Hepatocyte (in vitro differentiated cells): ENCODE results near the gene RAB3GAP2. TPM values are rescaled to one million over a fixed set of nuclear protein-coding genes. Genes with fewer than 3 reads are reported as not detected.

ENCODE experiments used
- DNase-seq: peaks from one replicate; pipeline ENCODE4 v3.0.0-alpha.2; 2016; ENCODE audit warnings: low spot score
- H2AFZ ChIP-seq: fragments of 200-600 bp; sonication (generic); 2 replicates; pipeline ENCODE4 v1.6.0; 2016; ENCODE audit warnings: antibody characterized with exemption, mild to moderate bottlenecking
- H3K27ac ChIP-seq: fragments of 200-600 bp; sonication (generic); 2 replicates; pipeline ENCODE4 v1.5.1; 2016; ENCODE audit warnings: mild to moderate bottlenecking
- H3K27me3 ChIP-seq: fragments of 200-600 bp; sonication (generic); 2 replicates; pipeline ENCODE4 v1.6.1; 2016
- H3K36me3 ChIP-seq: fragments of 200-600 bp; sonication (generic); replicated peaks from 2 replicates; pipeline ENCODE4 v1.5.1; 2016; ENCODE audit warnings: low read depth; ENCODE audit not compliant: insufficient read depth
- H3K4me1 ChIP-seq: fragments of 200-600 bp; sonication (generic); 2 replicates; pipeline ENCODE4 v1.5.1; 2016; ENCODE audit warnings: mild to moderate bottlenecking, moderate library complexity; ENCODE audit not compliant: insufficient read depth
- H3K4me2 ChIP-seq: fragments of 200-600 bp; sonication (generic); 2 replicates; pipeline ENCODE4 v1.6.0; 2016
- H3K4me3 ChIP-seq: fragments of 200-600 bp; sonication (generic); 2 replicates; pipeline ENCODE4 v1.5.1; 2016; ENCODE audit warnings: mild to moderate bottlenecking
- H3K79me2 ChIP-seq: fragments of 200-600 bp; sonication (generic); 2 replicates; pipeline ENCODE4 v1.6.0; 2017; ENCODE audit warnings: mild to moderate bottlenecking
- H3K9me2 ChIP-seq: fragments of 200-600 bp; sonication (generic); replicated peaks from 2 replicates; pipeline ENCODE4 v1.6.0; 2017; ENCODE audit warnings: mild to moderate bottlenecking; ENCODE audit not compliant: insufficient read depth
- H3K9me3 ChIP-seq: fragments of 200-600 bp; sonication (generic); 2 replicates; pipeline ENCODE4 v1.5.1; 2016; ENCODE audit warnings: low read depth, mild to moderate bottlenecking
- H4K20me1 ChIP-seq: fragments of 200-600 bp; sonication (generic); 2 replicates; pipeline ENCODE4 v1.6.0; 2016; ENCODE audit warnings: mild to moderate bottlenecking; ENCODE audit not compliant: insufficient read depth, poor library complexity, severe bottlenecking
- EZH2 ChIP-seq: fragments of 200-600 bp; sonication (generic); IDR thresholded peaks from 2 replicates; pipeline ENCODE4 v1.6.1; 2016; ENCODE audit warnings: antibody characterized with exemption, mild to moderate bottlenecking, borderline replicate concordance
- EZH2phosphoT487 ChIP-seq: fragments of 200-600 bp; sonication (generic); IDR thresholded peaks from one replicate; pipeline ENCODE4 v1.6.1; 2018; ENCODE audit warnings: antibody characterized with exemption, mild to moderate bottlenecking, low read depth, moderate library complexity; ENCODE audit not compliant: unreplicated experiment, severe bottlenecking
- WGBS: methylation state at CpG from one replicate; pipeline ENCODE4 v1.1.6; 2016; ENCODE audit warnings: low lambda C conversion rate; ENCODE audit errors: missing lambda C conversion rate; 5-methylcytosine and 5-hydroxymethylcytosine counted together
- polyA plus RNA-seq: library from polyadenylated mRNA; unstranded; fragments of >200 nt; fragmentation: Nextera tagmentation; extraction: Ambion mirVana; gene quantifications from 2 replicates; pipeline ENCODE4 v1.2.1, GENCODE V29; 2016
- total RNA-seq: library from RNA; depleted of rRNA; stranded (reverse); fragments of >200 nt; gene quantifications from 2 replicates; pipeline ENCODE4 v1.2.3, GENCODE V29; 2014
- TF ChIP-seq, protein P1 (sequence below): fragments of 200-600 bp; sonication (generic); IDR thresholded peaks from 2 replicates; pipeline ENCODE4 v1.5.1; 2016; ENCODE audit warnings: antibody characterized with exemption, mild to moderate bottlenecking; ENCODE audit not compliant: poor library complexity

The RAB3GAP2 gene
- total and polyA plus RNA-seq, 2 experiments from 2014 or later: 13.7 to 31.6 TPM

DNA sequence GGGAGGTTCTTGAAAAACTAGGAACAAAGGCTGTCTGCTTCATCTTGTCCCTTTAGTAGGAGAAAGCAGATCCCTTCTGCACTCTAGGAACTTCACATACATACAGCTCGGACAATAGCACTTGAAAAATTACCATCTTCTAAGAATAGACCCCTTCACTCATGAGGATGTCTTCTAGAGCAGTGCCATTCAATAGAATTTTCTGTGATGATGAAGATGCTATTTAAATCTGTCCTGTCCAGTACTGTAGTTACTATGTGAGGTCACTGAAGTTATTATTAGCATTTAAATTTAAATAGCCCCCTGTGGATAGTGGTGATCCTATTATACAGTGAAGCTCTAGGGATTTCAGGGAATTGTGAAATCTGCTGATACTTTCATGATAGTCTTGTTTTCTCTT lies 46.4 kb upstream of the RAB3GAP2 start:
- Histone ChIP-seq H3K36me3 (no peaks in the 10 kb centered on the region), H3K9me3 (no peaks in the 10 kb centered on the region), H3K27ac (no peak overlapping the region), H3K79me2 (no peaks in the 10 kb centered on the region), H3K27me3 (no peaks in the 10 kb centered on the region), H3K4me2 (no peak overlapping the region), H3K4me1 (no peaks in the 10 kb centered on the region), H3K4me3 (no peak overlapping the region), H2AFZ (no peak overlapping the region), H4K20me1 (no peaks in the 10 kb centered on the region), H3K9me2 (no peaks in the 10 kb centered on the region)
- WGBS: 90% methylated on average over 1 of the region's 1 CpG
- no peak for DNase-seq
- TF ChIP-seq EZH2: no peak
- TF ChIP-seq EZH2phosphoT487: no peak

DNA sequence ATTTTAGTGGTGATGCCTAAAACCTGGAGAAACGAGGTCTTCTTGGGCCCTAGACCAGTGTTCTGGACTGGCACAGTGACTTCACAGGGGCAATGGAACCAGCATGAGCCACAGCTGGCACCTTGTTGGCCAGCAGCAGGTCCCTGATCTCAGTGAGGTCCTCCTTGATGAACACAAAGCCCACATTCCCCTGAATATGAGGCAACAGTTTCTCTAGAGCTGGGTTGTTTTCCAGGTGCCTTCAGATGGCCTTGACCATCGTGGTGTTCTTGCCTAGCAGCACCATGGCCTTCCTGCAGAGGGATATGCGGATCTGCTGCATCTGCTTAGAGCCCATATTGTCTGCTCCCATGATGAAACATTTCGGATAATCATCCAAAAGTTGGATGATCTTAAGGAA lies 44.9 kb upstream of the RAB3GAP2 start:
- Histone ChIP-seq H3K36me3 (no peaks in the 10 kb centered on the region), H3K79me2 (no peaks in the 10 kb centered on the region), H3K9me3 (no peaks in the 10 kb centered on the region), H3K4me1 (no peaks in the 10 kb centered on the region), H3K4me3 (no peak overlapping the region), H3K9me2 (no peaks in the 10 kb centered on the region), H2AFZ (no peak overlapping the region), H3K4me2 (no peak overlapping the region), H3K27ac (no peak overlapping the region), H3K27me3 (no peaks in the 10 kb centered on the region), H4K20me1 (no peaks in the 10 kb centered on the region)
- DNase-seq: no peak
- TF ChIP-seq EZH2phosphoT487: no peak
- TF ChIP-seq, protein P1, sequence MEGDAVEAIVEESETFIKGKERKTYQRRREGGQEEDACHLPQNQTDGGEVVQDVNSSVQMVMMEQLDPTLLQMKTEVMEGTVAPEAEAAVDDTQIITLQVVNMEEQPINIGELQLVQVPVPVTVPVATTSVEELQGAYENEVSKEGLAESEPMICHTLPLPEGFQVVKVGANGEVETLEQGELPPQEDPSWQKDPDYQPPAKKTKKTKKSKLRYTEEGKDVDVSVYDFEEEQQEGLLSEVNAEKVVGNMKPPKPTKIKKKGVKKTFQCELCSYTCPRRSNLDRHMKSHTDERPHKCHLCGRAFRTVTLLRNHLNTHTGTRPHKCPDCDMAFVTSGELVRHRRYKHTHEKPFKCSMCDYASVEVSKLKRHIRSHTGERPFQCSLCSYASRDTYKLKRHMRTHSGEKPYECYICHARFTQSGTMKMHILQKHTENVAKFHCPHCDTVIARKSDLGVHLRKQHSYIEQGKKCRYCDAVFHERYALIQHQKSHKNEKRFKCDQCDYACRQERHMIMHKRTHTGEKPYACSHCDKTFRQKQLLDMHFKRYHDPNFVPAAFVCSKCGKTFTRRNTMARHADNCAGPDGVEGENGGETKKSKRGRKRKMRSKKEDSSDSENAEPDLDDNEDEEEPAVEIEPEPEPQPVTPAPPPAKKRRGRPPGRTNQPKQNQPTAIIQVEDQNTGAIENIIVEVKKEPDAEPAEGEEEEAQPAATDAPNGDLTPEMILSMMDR: no peak
- TF ChIP-seq EZH2: no peak
- 68% methylated on average over 4 of the region's 4 CpGs for WGBS

DNA sequence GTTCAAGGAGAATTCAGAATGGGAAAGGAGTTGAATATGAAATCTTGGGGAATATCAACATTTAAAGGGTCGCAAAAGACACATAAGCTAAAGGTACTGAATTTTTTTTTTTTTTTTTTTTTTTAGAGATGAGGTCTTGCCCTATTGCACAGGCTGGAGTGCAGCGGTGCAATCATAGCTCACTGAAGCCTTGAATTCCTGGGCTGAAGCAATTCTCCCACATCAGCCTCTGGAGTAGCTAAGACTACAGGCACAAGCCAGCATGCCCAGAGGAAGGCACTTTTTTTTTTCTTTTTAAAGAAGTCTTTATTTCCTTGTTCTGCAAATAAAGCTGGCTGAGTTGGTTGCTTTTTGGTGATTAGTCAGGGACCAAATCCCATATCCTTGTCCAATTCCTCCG lies 44.1 kb upstream of the RAB3GAP2 start:
- Histone ChIP-seq H3K27ac (no peak overlapping the region), H4K20me1 (no peaks in the 10 kb centered on the region), H2AFZ (no peak overlapping the region), H3K27me3 (no peaks in the 10 kb centered on the region), H3K36me3 (no peaks in the 10 kb centered on the region), H3K4me1 (no peaks in the 10 kb centered on the region), H3K4me3 (no peak overlapping the region), H3K79me2 (no peaks in the 10 kb centered on the region), H3K9me2 (no peaks in the 10 kb centered on the region), H3K9me3 (no peaks in the 10 kb centered on the region), H3K4me2 (no peak overlapping the region)
- no peak for DNase-seq
- TF ChIP-seq, protein P1: no peak
- no peak for TF ChIP-seq EZH2phosphoT487
- WGBS: 94% methylated on average over 2 of the region's 3 CpGs

DNA sequence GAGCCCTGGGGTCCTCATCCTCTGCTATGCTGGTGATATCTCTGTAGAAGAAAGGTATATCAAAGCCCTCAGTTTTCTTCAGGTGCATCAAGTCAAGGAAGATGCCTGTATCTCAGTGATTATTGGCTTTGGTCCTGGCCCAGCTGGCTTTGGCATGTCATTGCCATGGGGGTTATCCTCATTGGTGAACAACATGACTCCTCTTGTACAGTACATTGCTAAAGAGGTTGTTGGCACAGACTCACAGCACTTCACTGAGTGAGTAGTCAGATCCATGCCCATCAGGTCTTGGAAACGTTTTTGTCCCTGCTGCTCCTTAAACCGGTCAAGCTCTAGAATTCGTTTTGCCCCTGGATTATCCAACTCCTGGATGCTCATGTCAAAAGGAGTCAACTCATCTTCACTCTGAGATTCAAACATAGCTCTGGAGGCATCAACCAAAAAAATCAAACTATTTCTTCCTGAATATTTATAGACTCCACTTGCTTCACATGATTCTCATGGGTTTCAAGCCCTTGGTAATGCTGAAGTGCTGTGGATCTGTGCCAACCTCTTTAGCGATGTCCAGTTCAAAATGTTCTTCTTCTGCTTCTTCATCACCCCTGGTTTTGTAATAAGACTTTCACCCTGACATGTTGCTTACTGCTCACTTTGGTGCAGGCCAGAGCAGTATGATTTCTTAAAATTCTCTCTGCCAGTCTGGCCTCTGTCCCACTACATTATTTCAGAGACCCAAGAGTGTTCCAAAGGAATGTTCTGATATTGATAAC lies 43.0 kb upstream of the RAB3GAP2 start:
- Histone ChIP-seq H3K27me3 (no peaks in the 10 kb centered on the region), H3K79me2 (no peaks in the 10 kb centered on the region), H3K4me3 (no peak overlapping the region), H3K27ac (no peak overlapping the region), H3K9me3 (no peaks in the 10 kb centered on the region), H3K36me3 (no peaks in the 10 kb centered on the region), H3K4me2 (no peak overlapping the region), H4K20me1 (no peaks in the 10 kb centered on the region), H3K4me1 (no peaks in the 10 kb centered on the region), H3K9me2 (no peaks in the 10 kb centered on the region), H2AFZ (no peak overlapping the region)
- 85% methylated on average over 4 of the region's 4 CpGs for WGBS
- DNase-seq: no peak
- TF ChIP-seq, protein P1: no peak
- TF ChIP-seq EZH2phosphoT487: no peak
